Natural killer cell (primary cell): Measurements from ENCODE around the gene TARS2. TPM values are rescaled to one million over a fixed set of nuclear protein-coding genes. Genes with fewer than 3 reads are reported as not detected.
A peak's percentile ranks its signal among the peaks of the same experiment; 100 is the strongest.

Experiments
- ATAC-seq, 3 donors: fragments of 150-1000 bp in 2 of 3; fragments of 200-7000 bp in 1 of 3; cut with Tn5 transposase; 1 replicate in 1 of 3; 2 replicates in 2 of 3; pipeline ENCODE4 v1.10.0; 2021; ENCODE audit warnings: mild to moderate bottlenecking in 2 of 3, moderate library complexity in 2 of 3
- DNase-seq, 2 donors: peaks; one replicate each; pipeline versions ENCODE4 v3.0.0 to v3.0.0-alpha.2; 2013 to 2021; ENCODE audit warnings: mixed read lengths in 1 of 2
- H3K27ac ChIP-seq: one replicate; pipeline ENCODE4 v1.5.1; 2013; ENCODE audit warnings: mild to moderate bottlenecking, low read length
- H3K27me3 ChIP-seq: one replicate; pipeline ENCODE4 v1.6.1; 2013; ENCODE audit warnings: low read length; ENCODE audit not compliant: control insufficient read depth, insufficient read depth
- H3K36me3 ChIP-seq: one replicate; pipeline ENCODE4 v1.6.1; 2013; ENCODE audit warnings: low read length; ENCODE audit not compliant: control insufficient read depth, insufficient read depth
- H3K4me1 ChIP-seq: one replicate; pipeline ENCODE4 v1.6.1; 2013; ENCODE audit warnings: low read length; ENCODE audit not compliant: control insufficient read depth, insufficient read depth
- H3K4me3 ChIP-seq: one replicate; pipeline ENCODE4 v1.5.1; 2013; ENCODE audit warnings: low read length
- H3K9me3 ChIP-seq: one replicate; pipeline ENCODE4 v1.6.1; 2013; ENCODE audit warnings: low read length; ENCODE audit not compliant: control insufficient read depth, insufficient read depth
- H3K27ac Mint-ChIP-seq, 2 donors: one replicate each; pipeline ENCODE4 v1.8.0; 2022; ENCODE audit warnings: mild to moderate bottlenecking in 2 of 2, mixed read lengths in 2 of 2, moderate library complexity in 1 of 2
- H3K27me3 Mint-ChIP-seq, 2 donors: one replicate each; pipeline ENCODE4 v1.8.0; 2022; ENCODE audit warnings: low read depth in 2 of 2, mixed read lengths in 2 of 2
- H3K36me3 Mint-ChIP-seq: one replicate; pipeline ENCODE4 v1.8.0; 2022; ENCODE audit warnings: mixed read lengths
- H3K4me1 Mint-ChIP-seq, 2 donors: one replicate each; pipeline ENCODE4 v1.8.0; 2022; ENCODE audit warnings: mixed read lengths in 2 of 2
- H3K4me3 Mint-ChIP-seq: one replicate; pipeline ENCODE4 v1.8.0; 2022; ENCODE audit warnings: mild to moderate bottlenecking, moderate library complexity, mixed read lengths
- H3K9me3 Mint-ChIP-seq, 2 donors: one replicate each; pipeline ENCODE4 v1.8.0; 2022; ENCODE audit warnings: mixed read lengths in 2 of 2
- CTCF ChIP-seq: fragments of 200-600 bp; IDR thresholded peaks from one replicate; pipeline ENCODE4 v1.8.0; 2022; ENCODE audit warnings: antibody characterized with exemption
- WGBS: methylation state at CpG from one replicate; pipeline ENCODE4 v1.1.7; 2013; ENCODE audit warnings: missing lambda C conversion rate; ENCODE audit not compliant: insufficient coverage; 5-methylcytosine and 5-hydroxymethylcytosine counted together
- intact Hi-C: fragments of 100-400 bp; cut with micrococcal nuclease; formaldehyde crosslinking; loops from one replicate; pipeline ENCODE4 v1.14.2; 2022
- total RNA-seq, 4 donors: library from RNA; stranded (reverse); fragments of 120-200 nt in 1 of 4; gene quantifications; one replicate each; pipeline versions ENCODE4 v1.2.3 to v1.2.4, GENCODE V29; 2013 to 2022

The TARS2 gene
- total RNA-seq, 3 donors from 2014 or later (not counting 1 experiment from before 2014, with no cell fraction given) = 34.7 to 50.0 (median 44.9) TPM

GRCh38 chr1:150456146-150456647 lies 31.0 kb upstream of the TARS2 start:
- no peaks in the 10 kb centered on the region for H3K9me3 ChIP-seq
- no peak overlapping the region for H3K27ac ChIP-seq
- intact Hi-C loops = no loop called here
- H3K4me1 Mint-ChIP-seq = peaks cover 0 to 5% of the 10 kb centered on the region in 2 donors
- H3K4me3 Mint-ChIP-seq = no peak overlapping the region
- no peaks in the 10 kb centered on the region for H3K27me3 ChIP-seq
- H3K27ac Mint-ChIP-seq = no peak overlapping the region
- no peaks in the 10 kb centered on the region for H3K36me3 Mint-ChIP-seq
- no peak for DNase-seq
- H3K4me1 ChIP-seq = no peaks in the 10 kb centered on the region
- no peaks in the 10 kb centered on the region for H3K9me3 Mint-ChIP-seq
- H3K4me3 ChIP-seq = no peak overlapping the region
- ATAC-seq = no peak
- H3K36me3 ChIP-seq = peaks cover 44% of the 10 kb centered on the region
- no peak for TF ChIP-seq CTCF
- WGBS = 98% methylated on average over 4 of the region's 4 CpGs
- no peaks in the 10 kb centered on the region for H3K27me3 Mint-ChIP-seq

GRCh38 chr1:150464422-150464826 lies 22.8 kb upstream of the TARS2 start:
- no peak overlapping the region for H3K27ac ChIP-seq
- WGBS = 58% methylated on average over 4 of the region's 4 CpGs
- H3K27me3 Mint-ChIP-seq = no peaks in the 10 kb centered on the region
- H3K4me3 Mint-ChIP-seq = no peak overlapping the region
- no peaks in the 10 kb centered on the region for H3K4me1 ChIP-seq
- peak overlapping the region in 1 of 2 donors; percentile 20 for H3K27ac Mint-ChIP-seq
- H3K4me1 Mint-ChIP-seq = peaks cover 0 to 5% of the 10 kb centered on the region in 2 donors
- peaks cover 8% of the 10 kb centered on the region for H3K36me3 Mint-ChIP-seq
- peaks cover 35% of the 10 kb centered on the region for H3K36me3 ChIP-seq
- peak; percentile 87 for TF ChIP-seq CTCF
- H3K4me3 ChIP-seq = no peak overlapping the region
- H3K9me3 Mint-ChIP-seq = no peaks in the 10 kb centered on the region
- peak; percentile 55 to 77 (median 74) for ATAC-seq
- intact Hi-C loops = loop anchor here (1.0 kb wide), 2 partner anchors 68 to 532 kb away; no protein-coding TSS in a partner anchor
- H3K9me3 ChIP-seq = no peaks in the 10 kb centered on the region
- no peaks in the 10 kb centered on the region for H3K27me3 ChIP-seq
- DNase-seq = peak; percentile 45 to 87

GRCh38 chr1:150466964-150467363 lies 20.3 kb upstream of the TARS2 start:
- no peaks in the 10 kb centered on the region for H3K4me1 ChIP-seq
- Mint-ChIP-seq H3K4me1 (peaks cover 5% of the 10 kb centered on the region in 2 donors), H3K27me3 (no peaks in the 10 kb centered on the region), H3K4me3 (no peak overlapping the region), H3K27ac (no peak overlapping the region), H3K9me3 (no peaks in the 10 kb centered on the region), H3K36me3 (peaks cover 26% of the 10 kb centered on the region)
- TF ChIP-seq CTCF = no peak
- no peak overlapping the region for H3K4me3 ChIP-seq
- ATAC-seq (no peak), DNase-seq (no peak)
- peaks cover 48% of the 10 kb centered on the region for H3K36me3 ChIP-seq
- H3K27me3 ChIP-seq = no peaks in the 10 kb centered on the region
- no peak overlapping the region for H3K27ac ChIP-seq
- intact Hi-C loops = no loop called here
- no peaks in the 10 kb centered on the region for H3K9me3 ChIP-seq

GRCh38 chr1:150469291-150469690 lies 17.9 kb upstream of the TARS2 start:
- Mint-ChIP-seq H3K27ac (no peak overlapping the region), H3K9me3 (no peaks in the 10 kb centered on the region), H3K27me3 (no peaks in the 10 kb centered on the region), H3K4me3 (no peak overlapping the region), H3K4me1 (peaks cover 3 to 5% of the 10 kb centered on the region in 2 donors), H3K36me3 (peaks cover 28% of the 10 kb centered on the region)
- no peak for TF ChIP-seq CTCF
- H3K36me3 ChIP-seq = peaks cover 61% of the 10 kb centered on the region
- H3K4me3 ChIP-seq = no peak overlapping the region
- intact Hi-C loops = no loop called here
- ATAC-seq (no peak), DNase-seq (no peak)
- H3K9me3 ChIP-seq = no peaks in the 10 kb centered on the region
- no CpG with 5 or more reads among the region's 1 CpG for WGBS
- H3K4me1 ChIP-seq = no peaks in the 10 kb centered on the region
- H3K27ac ChIP-seq = no peak overlapping the region
- H3K27me3 ChIP-seq = no peaks in the 10 kb centered on the region
